Rectal smooth muscle tissue (tissue), 1 donor: ENCODE data around the gene F10.
A peak's percentile ranks its signal among the peaks of the same experiment; 100 is the strongest.

ENCODE experiments used
- H3K27ac ChIP-seq: one replicate; pipeline ENCODE4 v1.7.0; 2013; ENCODE audit warnings: low read depth, low read length, inconsistent platforms
- H3K27me3 ChIP-seq: one replicate; pipeline ENCODE4 v1.7.0; 2013; ENCODE audit warnings: low read length; ENCODE audit not compliant: control insufficient read depth, insufficient read depth
- H3K36me3 ChIP-seq: one replicate; pipeline ENCODE4 v1.7.0; 2013; ENCODE audit warnings: low read length; ENCODE audit not compliant: control insufficient read depth, insufficient read depth
- H3K4me1 ChIP-seq: one replicate; pipeline ENCODE4 v1.7.0; 2013; ENCODE audit warnings: low read length; ENCODE audit not compliant: control insufficient read depth, insufficient read depth
- H3K4me3 ChIP-seq: one replicate; pipeline ENCODE4 v1.7.0; 2013; ENCODE audit warnings: low read length
- H3K9ac ChIP-seq: one replicate; pipeline ENCODE4 v1.7.0; 2013; ENCODE audit warnings: low read length

The F10 gene

GRCh38 chr13:113116871-113117271, 5.7 kb upstream of the F10 start:
- H3K4me3 ChIP-seq, result no peak overlapping the region
- H3K27ac ChIP-seq, result no peak overlapping the region
- no peaks in the 10 kb centered on the region for H3K4me1 ChIP-seq
- no peaks in the 10 kb centered on the region for H3K36me3 ChIP-seq
- H3K27me3 ChIP-seq, result no peaks in the 10 kb centered on the region
- no peak overlapping the region for H3K9ac ChIP-seq

GRCh38 chr13:113117335-113117872, 5.2 kb upstream of the F10 start:
- Histone ChIP-seq H3K4me1 (no peaks in the 10 kb centered on the region), H3K27ac (no peak overlapping the region), H3K27me3 (no peaks in the 10 kb centered on the region), H3K4me3 (no peak overlapping the region), H3K36me3 (no peaks in the 10 kb centered on the region), H3K9ac (no peak overlapping the region)

GRCh38 chr13:113117911-113118260, 4.7 kb upstream of the F10 start:
- Histone ChIP-seq H3K4me3 (no peak overlapping the region), H3K27ac (no peak overlapping the region), H3K27me3 (no peaks in the 10 kb centered on the region), H3K9ac (no peak overlapping the region), H3K36me3 (no peaks in the 10 kb centered on the region), H3K4me1 (no peaks in the 10 kb centered on the region)

- no peaks in the 10 kb centered on the region for H3K27me3 ChIP-seq
- no peak overlapping the region for H3K27ac ChIP-seq
- no peaks in the 10 kb centered on the region for H3K36me3 ChIP-seq
- H3K9ac ChIP-seq, result no peak overlapping the region
- H3K4me1 ChIP-seq, result no peaks in the 10 kb centered on the region
- no peak overlapping the region for H3K4me3 ChIP-seq
These were observed 4.2 kb upstream of the F10 start for GRCh38 chr13:113118261-113119021.

- H3K9ac ChIP-seq, result no peak overlapping the region
- no peaks in the 10 kb centered on the region for H3K4me1 ChIP-seq
- H3K4me3 ChIP-seq, result no peak overlapping the region
- H3K27ac ChIP-seq, result no peak overlapping the region
- H3K27me3 ChIP-seq, result no peaks in the 10 kb centered on the region
- no peaks in the 10 kb centered on the region for H3K36me3 ChIP-seq
These were observed 3.3 kb upstream of the F10 start for GRCh38 chr13:113119166-113119821.

GRCh38 chr13:113119822-113120189, 2.8 kb upstream of the F10 start:
- Histone ChIP-seq H3K4me3 (no peak overlapping the region), H3K27ac (no peak overlapping the region)

GRCh38 chr13:113120300-113121182, 2.1 kb upstream of the F10 start:
- H3K36me3 ChIP-seq, result no peaks in the 10 kb centered on the region
- H3K4me3 ChIP-seq, result no peak overlapping the region
- no peak overlapping the region for H3K9ac ChIP-seq
- H3K4me1 ChIP-seq, result no peaks in the 10 kb centered on the region
- no peaks in the 10 kb centered on the region for H3K27me3 ChIP-seq
- no peak overlapping the region for H3K27ac ChIP-seq

More at GRCh38 chr13:113119822-113120189, 2.8 kb upstream of the F10 start:
- H3K27me3 ChIP-seq, result no peaks in the 10 kb centered on the region
- no peaks in the 10 kb centered on the region for H3K4me1 ChIP-seq
- no peak overlapping the region for H3K9ac ChIP-seq
- H3K36me3 ChIP-seq, result no peaks in the 10 kb centered on the region

GRCh38 chr13:113121183-113121927, 1.2 kb upstream of the F10 start:
- Histone ChIP-seq H3K27ac (no peak overlapping the region), H3K4me1 (no peaks in the 10 kb centered on the region), H3K4me3 (no peak overlapping the region), H3K36me3 (no peaks in the 10 kb centered on the region), H3K27me3 (no peaks in the 10 kb centered on the region), H3K9ac (no peak overlapping the region)

GRCh38 chr13:113121928-113122471, 599 bp upstream of the F10 start:
- no peak overlapping the region for H3K9ac ChIP-seq
- H3K4me1 ChIP-seq, result no peaks in the 10 kb centered on the region
- no peak overlapping the region for H3K27ac ChIP-seq
- H3K4me3 ChIP-seq, result no peak overlapping the region
- H3K36me3 ChIP-seq, result no peaks in the 10 kb centered on the region
- no peaks in the 10 kb centered on the region for H3K27me3 ChIP-seq

- Histone ChIP-seq H3K9ac (no peak overlapping the region), H3K4me1 (no peaks in the 10 kb centered on the region), H3K27ac (no peak overlapping the region), H3K36me3 (no peaks in the 10 kb centered on the region), H3K4me3 (peak overlapping the region; percentile 42), H3K27me3 (no peaks in the 10 kb centered on the region)
These were observed 915 bp downstream of the F10 start for GRCh38 chr13:113123226-113124201.
